ENCODE measurements around the gene NPNT. TPM values are rescaled to one million over a fixed set of nuclear protein-coding genes. Genes with fewer than 3 reads are reported as not detected.

The NPNT gene
- polyA plus RNA-seq, 1 donor: 199 TPM

DNA sequence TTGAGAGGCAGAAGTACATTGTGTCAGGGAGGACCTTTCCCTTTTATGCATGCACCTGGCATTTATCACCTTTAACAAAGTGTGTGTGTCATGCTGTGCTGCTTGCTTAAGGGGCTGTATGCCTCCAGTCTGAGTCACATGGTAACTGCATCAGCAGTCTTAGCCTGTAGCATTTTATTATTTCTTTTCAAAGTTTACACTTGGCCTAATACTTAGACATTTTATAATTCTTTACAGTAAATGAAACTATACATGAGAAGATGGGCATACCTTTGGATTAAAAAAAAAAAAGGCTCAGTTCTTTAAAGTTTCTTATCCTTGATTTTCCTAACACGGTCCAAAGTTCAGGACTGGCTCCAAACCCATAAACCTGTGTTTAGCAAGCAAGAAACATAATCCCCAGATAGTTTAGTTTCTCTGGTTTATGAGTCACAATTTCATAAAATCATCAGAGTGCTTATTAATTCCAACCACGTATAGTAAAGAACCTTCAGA lies 14.6 kb downstream of the NPNT start:
- DNase-seq: no peak

- no peak for DNase-seq
These were observed 16.2 kb downstream of the NPNT start for GRCh38 chr4:105911426-105911825.

- no peak for DNase-seq
These were observed 17.4 kb downstream of the NPNT start for GRCh38 chr4:105912633-105913032.

DNA sequence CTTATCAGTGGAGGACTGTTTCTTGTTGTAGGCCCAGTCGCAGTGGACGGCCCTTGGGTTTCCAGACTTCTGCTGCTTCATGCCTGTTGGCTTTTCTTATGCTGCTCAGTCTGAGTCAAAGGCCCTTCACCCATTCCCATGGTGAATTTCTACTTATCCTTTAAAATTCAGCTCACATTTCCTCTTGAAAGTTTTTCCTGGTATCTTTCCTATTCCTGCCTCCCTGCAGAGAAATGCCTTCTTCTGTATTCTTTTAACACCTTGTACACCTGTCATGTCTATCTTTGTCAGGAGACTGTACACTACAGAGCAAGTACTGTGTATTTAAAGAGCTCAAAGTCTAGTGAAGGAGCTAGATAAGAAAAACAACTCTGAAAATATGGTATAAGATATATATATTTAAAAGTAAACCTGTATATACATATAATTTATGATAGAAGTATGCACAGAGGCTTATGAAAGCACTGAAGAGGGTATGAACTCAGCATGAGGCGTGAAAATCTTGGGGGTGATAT lies 22.0 kb downstream of the NPNT start:
- no peak for DNase-seq

- no peak for DNase-seq
These were observed 26.0 kb downstream of the NPNT start for GRCh38 chr4:105921301-105921700.

DNA sequence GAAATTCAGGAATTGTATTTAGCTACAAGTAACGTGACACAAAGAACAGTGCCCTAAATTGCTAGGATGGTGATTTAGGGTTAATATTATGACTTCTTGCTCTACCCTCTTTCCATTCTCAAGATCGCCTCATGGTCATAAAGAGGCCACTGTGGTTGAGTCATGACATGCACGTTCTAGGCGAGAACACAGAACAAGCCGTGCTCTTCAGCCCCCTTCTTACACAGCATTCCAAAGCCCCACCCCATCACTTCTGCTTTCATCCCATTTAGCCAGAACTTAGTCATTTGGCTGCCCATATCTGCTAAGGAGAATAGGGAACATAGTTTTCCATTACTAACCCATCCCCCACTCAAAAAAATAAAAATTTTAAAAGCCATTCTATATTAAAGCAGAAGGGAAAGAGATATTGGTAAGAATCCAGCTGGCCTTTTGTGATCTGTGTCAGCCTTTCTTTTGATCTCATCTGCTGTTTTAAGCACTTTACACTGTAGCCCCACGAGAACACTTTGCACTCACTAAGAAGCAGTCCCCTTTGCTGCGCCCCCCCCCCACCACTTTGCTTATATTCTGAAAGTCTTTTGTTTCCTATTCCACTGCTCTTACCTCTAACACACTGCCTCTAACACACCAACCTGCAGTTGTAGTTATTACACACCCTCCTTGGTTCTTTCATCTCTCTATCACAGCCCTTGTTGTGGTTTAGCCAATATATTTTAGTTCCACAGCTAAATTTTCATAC lies 28.4 kb downstream of the NPNT start:
- no peak for DNase-seq

DNA sequence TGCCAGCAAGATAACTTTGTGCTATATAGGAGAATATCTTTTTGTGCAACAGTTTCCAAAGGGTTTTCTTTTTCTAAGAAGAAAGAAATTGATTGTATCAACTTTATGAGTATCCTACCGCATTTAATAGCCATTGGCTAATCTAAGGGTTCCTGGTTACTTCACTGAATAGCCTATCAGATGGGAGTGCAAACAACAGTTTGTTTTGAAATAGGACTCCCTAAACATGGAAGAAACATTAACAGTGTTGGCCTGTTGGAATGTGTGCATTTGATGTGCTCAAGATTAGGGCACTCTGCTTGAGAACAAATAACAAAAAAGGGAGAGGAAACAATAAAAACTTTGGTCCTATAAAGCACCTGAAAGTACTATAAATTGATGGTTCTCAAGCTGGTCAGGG lies 29.1 kb downstream of the NPNT start:
- no peak for DNase-seq

DNA sequence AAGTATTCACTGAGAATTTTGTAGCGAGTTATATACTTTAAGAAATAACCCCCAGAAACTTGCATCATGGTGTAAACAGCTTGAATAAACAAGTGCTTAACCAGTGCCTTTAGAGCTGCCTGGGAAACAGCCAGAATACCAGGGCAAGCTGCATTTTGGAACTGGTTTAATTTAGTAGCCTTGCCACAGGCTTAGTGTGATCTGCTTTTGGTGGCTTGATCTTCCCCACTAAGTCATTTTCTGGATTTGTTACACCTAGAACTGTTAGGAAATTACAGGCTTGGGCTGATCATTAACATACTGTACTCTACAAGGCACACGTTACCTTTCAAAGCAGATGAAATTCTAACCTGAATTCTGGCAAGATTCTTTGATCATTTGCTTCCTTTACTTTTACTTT lies 35.4 kb downstream of the NPNT start:
- DNase-seq: no peak

GRCh38 chr4:105933083-105933482 lies 37.8 kb downstream of the NPNT start:
- no peak for DNase-seq

- DNase-seq: no peak
These were observed 39.1 kb downstream of the NPNT start for GRCh38 chr4:105934386-105934785.

GRCh38 chr4:105936901-105937300 lies 41.6 kb downstream of the NPNT start:
- DNase-seq: no peak

- DNase-seq: no peak
These were observed 42.5 kb downstream of the NPNT start for GRCh38 chr4:105937759-105938158.

DNA sequence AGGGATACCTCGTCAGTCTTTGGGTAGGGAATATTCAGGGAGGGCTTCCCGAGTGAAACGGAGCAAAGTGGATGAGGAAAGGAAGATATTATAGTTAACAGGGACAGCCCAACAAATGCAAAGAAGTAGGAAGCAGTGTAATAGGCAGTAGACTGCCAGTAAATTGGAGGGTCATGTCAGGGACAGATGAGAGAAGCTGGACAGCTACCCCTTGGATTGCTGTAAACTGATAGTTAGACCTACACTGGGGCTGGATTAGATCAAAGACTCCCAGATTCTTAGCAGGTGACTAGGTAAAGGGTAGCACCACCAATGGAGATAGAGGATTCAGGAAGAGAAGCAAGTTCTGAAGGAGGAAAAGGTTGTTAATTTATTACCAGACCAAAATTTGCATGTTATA lies 48.0 kb downstream of the NPNT start:
- no peak for DNase-seq

GRCh38 chr4:105944540-105944939 lies 49.3 kb downstream of the NPNT start:
- no peak for DNase-seq

GRCh38 chr4:105946771-105947170 lies 51.5 kb downstream of the NPNT start:
- DNase-seq: no peak

DNA sequence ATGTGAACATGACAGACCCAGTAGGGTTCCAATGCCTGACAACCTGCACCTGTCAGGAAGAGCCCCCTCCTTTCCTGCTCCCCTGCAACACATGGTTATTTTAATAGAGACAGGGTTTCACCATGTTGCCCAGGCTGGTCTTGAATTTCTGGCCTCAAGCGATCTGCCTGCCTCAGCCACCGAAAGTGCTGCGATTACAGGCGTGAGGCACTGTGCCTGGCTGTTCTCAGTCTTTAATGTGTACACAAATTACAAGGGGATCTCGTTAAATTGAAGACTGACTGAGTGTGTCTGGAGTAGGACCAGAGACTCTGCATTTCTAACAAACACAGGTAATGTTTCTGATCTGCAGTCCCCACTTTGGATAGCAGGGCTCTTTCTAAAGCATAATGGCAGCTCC lies 55.4 kb downstream of the NPNT start:
- no peak for DNase-seq

GRCh38 chr4:105951198-105951597 lies 55.9 kb downstream of the NPNT start:
- DNase-seq: no peak

GRCh38 chr4:105952591-105952990 lies 57.3 kb downstream of the NPNT start:
- no peak for DNase-seq

DNA sequence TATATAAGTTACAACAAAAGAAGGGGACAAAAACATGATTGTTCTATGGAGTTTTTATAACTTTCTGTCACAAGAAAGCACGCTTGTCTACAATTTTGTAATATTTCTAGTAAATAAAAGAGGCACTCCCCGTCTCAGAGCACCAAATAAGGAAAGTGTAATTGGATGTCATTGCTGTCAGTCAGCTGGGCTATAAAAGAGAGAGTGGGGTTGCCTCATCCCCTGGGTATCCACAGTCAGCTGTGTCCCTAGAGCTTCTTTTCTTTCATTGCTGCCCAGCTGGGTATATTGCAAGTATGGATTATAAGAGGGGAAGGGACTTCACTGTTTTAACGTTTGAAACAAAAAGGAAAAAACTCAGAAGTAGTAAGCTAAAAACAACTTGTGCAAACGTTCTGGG lies 61.3 kb downstream of the NPNT start:
- DNase-seq: no peak

GRCh38 chr4:105957680-105958079 lies 62.4 kb downstream of the NPNT start:
- no peak for DNase-seq

DNA sequence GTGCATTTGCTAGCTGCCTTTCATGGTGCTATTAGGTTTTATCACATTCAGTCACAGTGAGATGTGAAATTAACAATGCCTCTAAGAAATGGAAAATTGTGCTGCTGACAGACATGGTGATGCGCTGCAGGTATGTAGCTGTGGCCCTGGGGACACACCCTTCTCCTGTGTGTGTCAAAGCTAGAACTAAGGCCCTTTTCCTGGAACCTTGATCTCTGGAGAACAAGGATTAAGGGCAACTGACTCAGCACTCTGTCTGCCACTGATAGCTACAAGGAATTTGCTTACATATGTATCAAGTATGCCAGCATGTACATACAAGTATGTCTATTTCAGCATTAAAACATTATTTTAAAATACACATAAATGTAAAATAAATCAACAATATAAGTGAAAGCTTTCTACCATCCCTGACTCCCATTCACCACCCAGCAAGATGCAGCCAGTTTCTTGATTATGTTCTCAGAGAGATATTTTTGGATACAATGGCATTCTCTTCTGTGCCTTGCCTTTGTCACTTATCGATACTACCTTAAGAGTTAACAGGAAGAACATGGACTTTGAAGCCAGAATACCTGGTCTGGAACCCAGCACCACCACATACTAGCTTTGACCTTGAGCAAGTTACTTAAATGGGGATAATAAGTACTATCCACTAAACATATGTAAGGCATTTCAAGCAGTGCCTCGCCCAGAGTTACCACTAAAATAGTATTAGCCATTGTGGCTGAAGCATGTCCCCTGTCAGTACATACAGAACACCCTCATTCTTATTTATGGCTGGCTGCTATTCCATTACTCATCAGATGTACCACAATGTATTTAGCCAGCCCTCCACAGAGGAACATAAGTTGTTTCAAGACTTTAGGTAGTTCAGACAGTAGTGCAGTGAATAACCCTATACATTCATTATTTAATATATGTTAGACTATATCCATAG lies 68.5 kb downstream of the NPNT start:
- no peak for DNase-seq

DNA sequence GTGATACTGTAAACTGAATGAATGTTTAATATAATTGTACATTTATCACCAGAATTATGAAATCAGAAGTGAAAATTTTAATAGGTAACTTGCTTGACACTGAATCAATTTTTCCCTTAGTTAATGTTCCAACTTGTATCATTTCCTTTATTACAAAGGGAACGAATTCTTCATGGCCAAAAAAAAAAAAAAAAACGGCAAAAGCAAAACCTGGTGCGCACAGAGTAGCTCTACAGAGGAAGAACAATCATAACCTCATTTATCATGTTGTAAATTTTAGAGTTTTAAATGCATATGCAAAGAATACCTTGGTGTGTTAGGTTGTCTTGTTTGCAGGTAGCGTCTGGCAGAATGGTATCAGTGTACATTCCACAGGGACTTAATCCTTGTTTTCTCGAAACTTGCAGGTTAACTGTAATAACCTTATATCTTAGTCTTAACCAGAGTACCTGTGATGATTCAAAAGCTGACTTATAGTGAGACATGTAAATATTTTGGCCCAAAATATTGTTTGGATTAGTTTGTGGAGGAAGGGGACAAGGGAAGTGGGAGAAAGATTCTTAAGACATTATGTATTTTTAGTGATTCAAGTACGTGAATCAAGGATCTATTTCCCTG lies 70.0 kb downstream of the NPNT start:
- no peak for DNase-seq

DNA sequence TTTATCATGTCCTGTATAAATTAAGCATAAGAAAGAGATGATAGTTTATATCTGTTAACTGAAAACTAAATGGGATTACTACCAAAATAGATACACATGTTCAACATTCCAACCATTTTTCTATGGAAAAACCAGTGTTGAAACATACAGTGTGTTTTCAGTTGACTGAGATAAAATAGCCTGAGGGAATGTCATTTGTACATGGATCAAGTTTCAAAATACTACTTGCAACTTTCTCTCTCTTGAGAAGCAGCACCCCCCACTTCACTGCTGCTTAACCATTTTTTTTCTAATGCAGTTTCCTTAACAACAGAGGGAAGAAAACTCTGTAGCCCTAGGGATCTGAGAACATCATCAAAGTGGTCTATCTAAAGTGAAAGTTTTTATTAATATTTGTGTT lies 70.8 kb downstream of the NPNT start:
- DNase-seq: no peak

Measured in left kidney (tissue), 2 donors.